GM15510 (cell line): ENCODE data around the gene GALE.

ENCODE experiments used
- POLR2A ChIP-seq: IDR thresholded peaks from 3 replicates; pipeline ENCODE4 v1.6.1; 2011; ENCODE audit warnings: borderline replicate concordance; ENCODE audit not compliant: insufficient read length; ENCODE audit errors: extremely low read depth

GALE gene

DNA sequence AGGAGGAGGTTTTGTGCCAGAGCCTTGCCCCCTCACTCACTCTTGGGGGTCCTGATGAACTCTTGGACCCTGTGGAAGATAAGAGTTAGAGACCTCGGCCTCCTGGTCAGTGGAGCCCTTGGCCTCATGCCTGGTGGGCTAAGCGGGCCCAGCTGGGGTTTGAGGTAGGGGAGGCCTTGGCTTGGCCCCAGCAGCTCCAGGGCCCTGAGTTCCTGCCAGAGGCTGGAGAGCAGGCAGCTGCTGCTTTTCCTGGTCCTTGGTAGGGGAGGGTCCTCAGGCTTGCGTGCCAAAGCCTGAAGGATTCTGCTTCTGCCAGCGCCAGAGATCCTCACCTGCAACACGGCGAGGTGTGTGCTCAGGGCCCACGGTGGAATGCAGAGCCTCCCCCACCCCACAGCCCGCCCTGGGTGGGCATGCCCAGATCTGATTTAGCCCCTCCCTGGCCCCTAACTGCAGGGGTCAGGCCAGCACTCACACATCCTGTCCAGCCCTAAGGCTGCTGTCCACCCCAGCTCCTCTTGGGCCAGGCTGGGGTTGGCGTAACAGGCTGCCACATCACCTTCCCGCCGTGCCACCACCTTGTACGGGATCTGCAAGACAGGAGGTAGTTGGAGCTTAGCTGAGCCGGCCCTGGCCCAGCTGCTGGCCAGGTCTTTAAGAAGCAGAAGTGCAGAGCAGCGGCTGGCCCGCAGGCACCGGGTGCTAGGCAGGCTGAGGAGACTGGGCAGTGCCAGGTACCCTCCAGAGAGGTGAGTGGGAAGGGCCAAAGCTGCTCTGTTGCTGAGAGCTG, 4.7 kb downstream of the GALE start:
- no peak for TF ChIP-seq POLR2A

DNA sequence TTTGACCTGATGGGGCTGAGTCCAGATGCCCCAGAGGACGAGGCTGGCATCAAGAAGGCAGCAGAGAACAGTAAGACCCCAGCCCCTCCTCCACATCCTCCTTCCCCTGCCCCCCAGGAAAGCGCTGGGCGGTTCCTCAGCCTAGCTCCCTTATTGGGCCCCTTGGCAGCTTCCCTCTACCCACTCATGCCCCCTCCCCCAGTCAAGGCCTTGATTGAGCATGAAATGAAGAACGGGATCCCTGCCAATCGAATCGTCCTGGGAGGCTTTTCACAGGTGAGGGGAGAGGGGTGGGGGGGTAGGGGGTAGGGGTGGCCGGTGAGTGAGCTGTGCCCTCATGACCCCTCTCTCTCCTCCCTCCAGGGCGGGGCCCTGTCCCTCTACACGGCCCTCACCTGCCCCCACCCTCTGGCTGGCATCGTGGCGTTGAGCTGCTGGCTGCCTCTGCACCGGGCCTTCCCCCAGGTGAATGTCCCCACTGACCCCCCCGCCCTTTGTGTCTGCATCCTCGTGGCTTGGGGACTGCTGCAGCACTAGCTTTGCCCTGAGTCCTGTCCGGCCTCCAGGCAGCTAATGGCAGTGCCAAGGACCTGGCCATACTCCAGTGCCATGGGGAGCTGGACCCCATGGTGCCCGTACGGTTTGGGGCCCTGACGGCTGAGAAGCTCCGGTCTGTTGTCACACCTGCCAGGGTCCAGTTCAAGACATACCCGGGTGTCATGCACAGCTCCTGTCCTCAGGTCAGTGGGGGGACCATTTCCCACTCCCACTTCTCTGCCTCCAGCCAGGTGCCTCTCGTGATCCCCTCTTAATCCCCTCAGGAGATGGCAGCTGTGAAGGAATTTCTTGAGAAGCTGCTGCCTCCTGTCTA, 6.5 kb downstream of the GALE start:
- TF ChIP-seq POLR2A, result no peak

DNA sequence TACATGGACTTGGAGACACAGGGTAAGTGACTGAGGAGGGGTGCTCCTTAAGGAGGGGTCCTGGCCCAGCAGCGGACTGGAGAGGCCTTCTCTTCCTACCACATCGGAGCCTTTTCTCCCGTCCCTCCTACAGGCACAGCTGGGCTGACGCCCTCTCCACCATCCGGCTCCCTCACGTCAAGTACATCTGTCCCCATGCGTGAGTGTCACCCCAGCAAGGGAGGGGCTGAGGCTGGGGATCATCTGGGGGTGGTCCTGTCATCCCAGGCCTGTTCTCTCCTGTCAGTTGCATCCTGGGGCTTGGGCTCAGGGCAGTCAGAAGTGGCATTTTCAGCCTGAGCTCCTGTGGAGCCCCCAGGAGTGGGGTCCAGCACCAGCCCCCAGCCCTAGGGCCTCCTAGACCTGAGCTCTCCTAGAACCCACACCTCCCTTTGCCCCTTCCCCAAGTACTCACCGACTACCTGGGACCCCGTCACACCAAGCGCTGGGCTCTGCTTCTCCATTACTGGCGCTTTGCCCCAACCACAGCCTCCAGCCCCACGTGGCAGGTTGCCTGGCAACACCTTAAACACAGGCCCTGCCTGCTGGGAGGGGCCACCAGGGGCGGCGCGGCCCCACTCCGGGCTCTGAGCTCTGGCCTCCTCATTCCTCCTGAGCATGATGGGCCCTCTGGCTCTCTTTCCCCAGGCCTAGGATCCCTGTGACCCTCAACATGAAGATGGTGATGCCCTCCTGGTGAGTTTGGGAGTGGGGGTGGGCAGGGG, 7.4 kb downstream of the GALE start:
- no peak for TF ChIP-seq POLR2A

DNA sequence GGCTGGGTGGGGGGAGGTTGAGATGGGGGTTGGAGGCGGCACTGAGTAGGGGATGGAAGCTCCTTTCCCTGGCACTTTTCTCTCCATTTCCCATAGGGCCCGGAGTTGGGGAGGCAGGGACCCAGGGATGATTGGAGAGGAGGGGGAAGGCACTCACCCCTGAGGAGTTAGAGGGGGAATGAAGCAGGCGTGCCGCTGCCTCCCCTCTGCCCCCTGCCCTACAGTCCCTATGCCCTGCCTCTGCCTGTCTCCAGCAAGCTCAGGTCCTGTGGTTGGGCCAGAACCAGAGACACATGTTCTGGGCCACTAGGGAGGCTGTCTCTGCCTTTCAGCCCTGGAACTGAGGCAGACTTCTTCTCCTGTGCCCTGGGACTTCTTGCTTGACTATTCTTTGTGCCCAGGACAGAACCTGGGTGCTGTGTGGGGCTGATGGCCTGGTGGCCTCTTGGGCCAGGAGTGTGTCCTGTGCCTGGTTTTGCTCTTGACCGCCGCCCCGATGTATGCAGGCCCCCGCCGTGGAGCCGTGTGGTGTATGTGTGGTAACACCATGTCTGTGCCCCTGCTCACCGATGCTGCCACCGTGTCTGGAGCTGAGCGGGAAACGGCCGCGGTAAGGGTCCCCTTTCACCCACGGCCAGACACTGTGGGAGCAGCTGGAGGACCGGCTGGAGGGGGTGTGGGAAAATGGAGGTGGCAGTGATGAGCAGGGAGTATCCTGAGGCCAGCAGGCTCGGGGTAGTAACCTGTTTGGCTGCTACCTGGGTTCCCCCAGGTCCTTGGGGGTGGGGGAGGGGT, 8.2 kb downstream of the GALE start:
- TF ChIP-seq POLR2A, result no peak

DNA sequence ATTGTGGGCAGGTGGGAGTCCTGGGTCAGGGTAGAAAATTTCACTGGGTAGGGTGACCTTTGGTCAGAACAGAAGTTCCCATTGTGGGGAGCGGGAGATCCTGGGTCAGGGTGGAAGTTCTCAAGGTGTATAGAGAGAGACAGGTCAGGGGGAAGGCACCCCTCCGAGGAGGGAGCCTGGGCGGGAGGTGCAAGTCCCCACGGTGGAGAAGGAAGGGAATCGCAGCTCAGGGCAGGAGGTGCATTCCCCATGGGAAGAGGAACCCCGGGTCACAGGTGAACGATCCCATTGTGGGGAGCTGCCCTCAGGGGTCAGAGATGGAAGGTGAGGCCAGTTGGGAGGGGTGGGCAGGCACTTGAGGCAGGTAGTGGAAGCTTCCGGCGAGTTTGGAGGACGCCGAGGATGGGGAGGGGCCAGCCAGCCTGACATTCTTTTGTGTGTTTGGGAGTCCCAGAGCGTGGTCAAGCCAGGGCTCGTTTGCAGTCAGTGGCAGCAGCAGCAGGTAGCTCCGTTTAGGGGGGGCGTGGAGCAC, 9.0 kb downstream of the GALE start:
- no peak for TF ChIP-seq POLR2A

DNA sequence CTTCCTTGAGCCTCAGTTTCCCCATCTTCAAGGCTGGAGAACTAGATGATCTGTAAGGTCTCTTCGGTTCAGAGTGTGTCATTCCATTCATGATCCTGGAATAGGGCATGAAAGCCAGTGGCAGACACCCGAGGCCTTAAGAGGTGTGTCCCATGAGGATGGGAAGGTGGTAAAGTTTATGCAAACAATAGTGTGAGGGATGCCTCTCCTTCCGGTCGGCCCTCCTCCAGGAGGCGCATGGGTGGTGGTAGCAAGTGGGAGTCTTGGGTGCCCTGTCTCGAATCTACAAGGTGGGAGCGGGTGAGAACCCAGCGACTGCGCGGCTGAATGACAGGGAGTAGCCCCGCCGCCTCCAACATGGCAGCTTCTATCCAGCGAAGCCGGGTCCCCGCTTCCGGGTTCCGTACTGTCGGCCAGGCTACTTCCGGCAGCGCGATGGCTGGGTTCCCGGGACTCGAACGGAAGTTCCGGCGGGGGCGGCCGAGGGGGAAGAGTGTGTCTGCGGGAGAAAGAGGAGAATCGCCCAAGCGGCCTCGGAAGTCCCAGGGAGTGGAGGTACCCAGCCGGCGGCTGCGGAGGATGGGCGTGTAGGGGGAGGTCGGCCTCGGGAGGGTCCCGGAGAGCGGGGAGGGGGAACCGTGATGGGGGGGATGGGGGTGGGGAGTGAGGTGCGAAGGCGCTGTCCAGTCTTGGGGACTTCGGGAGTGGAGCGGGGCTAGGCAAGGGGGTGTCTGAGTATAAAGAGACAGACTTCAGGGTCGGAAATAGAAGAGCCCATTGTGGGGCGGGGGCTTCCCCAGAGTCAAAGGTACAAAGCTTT, 9.6 kb downstream of the GALE start, which contains the start of gene LYPLA2:
TSS of gene LYPLA2 (plus strand) at position 450 of the 820 bp plus-strand sequence. CDS start 1,538 bp downstream, outside the sequence.
- TF ChIP-seq POLR2A, result peak; percentile 79

DNA sequence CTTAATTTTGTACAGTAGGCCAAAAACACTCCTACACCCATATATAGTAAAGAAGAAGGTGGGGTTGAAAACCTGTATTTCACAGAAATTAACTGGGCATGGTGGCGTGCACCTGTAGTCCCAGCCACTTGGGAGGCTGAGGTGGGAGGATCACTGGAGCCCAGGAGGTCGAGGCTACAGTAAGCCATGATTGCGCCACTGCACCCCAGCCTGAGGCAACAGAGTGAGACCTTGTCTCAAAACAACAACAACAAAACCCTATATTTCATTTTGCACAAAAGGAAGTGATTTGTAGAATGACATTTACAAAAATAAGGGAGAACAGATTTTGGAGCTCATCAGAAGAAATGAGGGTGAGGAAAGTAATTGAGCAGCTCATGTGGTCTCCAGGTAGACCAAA, 11.9 kb downstream of the GALE start:
- no peak for TF ChIP-seq POLR2A

DNA sequence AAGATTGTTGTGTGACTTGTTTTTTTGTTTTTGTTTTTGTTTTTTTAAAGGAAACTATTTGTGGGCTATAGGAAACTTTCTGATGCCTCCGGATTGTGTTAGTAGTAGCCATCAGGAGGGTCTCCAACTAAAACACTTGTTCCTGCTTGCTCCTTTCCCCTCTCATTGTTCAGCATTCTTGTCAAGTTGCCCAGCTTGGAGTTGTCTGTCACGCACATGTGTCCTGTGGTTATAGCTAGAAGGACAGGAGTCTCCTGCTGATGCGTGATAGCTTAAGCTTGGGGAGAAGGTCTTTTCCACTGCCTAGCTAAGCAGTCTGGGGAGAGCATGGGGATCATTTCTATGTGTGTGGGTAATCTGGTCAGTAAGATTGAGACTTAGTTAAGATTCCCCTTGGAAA, 12.9 kb downstream of the GALE start:
- no peak for TF ChIP-seq POLR2A

DNA sequence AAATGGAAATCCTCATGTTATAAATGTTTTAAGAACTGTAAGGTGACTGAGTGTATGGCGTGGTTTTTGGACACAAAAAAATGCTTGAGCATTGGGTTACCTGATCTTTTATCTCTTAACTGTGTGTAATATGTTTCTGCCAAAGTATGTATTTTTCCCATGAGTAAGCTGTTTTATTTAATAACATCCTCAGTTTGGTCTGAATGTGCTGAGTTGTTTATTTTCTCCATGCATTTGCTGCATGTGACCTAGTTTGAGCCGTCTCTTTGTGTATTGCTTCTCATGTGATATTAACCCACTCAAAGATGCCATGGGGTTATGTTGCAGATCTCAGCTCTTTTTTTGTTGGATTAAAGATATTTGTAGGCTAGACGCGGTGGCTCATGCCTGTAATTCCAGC, 15.7 kb downstream of the GALE start:
- TF ChIP-seq POLR2A, result no peak

DNA sequence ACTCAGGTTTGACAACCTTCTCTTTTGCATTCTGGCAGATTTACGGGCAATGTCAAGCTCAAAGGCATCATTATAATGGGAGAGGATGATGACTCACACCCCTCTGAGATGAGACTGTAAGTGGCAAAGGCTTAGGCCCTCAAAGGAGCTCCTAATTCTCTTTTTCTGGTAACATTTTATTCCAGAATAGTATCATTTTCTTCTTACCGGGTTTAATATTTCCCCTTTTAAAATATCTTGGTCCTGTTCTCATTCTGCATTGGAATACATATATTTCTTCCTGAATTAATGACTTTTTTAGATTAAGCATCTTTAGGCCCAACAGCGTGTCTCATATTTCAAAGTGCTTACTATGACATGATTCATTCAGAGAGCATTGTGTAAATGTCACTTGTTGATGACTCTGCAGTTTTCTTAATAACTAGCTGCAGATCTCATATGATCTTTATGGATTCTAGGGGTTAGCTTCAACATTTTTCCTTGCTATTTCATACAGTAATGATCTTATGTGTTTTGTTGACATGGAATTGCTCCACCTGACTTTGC, 20.7 kb downstream of the GALE start:
- TF ChIP-seq POLR2A, result no peak

DNA sequence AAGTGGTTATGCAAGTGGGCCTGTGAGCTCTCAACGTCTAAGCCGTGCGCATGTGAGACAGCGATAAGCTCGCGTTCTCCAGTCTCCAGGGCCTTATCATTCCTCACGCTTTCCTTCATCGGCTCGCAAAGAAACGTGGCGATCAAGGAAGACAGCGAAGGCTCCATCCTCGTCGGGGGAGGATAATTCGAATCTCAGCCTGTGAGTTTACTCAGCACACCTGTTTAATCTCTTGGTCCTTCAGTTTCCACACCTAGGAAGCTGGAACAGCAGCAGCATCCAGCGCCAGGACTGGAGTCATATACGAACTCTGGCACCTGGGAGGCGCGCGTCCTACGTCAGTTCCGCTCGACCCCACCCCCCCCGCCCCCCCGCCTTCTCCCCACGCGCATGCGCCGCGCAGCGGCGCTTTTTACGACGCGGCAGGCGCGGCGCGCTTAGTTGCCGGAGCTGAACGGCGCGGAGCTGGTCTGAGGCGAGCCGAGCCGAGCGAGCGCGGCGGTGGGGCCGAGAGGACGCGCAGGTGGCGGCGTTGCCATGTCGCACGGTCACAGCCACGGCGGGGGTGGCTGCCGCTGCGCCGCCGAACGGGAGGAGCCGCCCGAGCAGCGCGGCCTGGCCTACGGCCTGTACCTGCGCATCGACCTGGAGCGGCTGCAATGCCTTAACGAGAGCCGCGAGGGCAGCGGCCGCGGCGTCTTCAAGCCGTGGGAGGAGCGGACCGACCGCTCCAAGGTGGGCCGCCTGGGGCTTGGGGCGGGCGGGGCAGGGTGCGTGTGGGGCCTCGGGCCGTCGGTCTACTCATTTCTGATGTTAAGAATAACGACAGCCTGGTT, 22.4 kb downstream of the GALE start, which contains the start of gene PITHD1:
TSS of gene PITHD1 (plus strand) at position 440 of the 836 bp plus-strand sequence. CDS start at position 538, 98 bp downstream.
- TF ChIP-seq POLR2A, result peak; percentile 98

DNA sequence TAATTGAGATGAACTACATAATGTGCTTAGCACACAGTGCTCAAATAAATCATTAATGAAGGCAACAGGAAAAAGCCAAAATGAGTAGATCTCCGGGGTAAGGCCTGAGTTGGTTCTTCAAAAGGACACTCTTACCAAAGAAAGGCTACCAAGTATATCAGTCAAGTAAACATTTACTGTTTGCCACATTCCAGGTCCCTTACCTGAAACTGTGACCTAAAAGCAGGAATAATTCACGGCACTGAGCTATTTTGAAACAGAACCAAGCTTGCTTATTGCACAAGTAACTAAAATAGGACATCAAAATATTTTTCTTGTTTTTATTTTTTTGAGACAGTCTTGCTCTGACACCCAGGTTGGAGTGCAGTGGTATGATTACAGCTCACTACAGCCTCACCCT, 24.3 kb downstream of the GALE start:
- TF ChIP-seq POLR2A, result no peak
